Measurements from ENCODE around the gene GCNT1. TPM values are rescaled to one million over a fixed set of nuclear protein-coding genes. Genes with fewer than 3 reads are reported as not detected.

GCNT1 gene
- total and polyA plus RNA-seq, 7 donors, result 0.11 to 2.6 (median 1.1) TPM

DNA sequence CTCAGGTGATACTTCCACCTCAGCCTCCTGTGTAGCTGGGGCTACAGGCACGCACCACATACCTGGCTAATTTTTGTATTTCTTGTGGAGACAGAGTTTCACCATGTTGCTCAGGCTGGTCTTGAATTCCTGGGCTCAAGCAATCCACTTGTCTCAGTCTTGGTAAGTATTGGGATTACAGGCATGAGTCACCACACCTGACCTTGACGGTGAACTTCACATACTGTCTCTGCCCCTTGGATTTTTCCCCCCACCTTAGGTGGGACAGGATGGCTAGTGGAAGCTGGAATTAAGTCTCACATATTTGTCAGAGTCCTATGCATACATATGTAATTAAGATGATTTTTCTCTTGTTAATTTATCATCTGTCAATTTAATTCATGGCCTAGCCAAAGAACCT is 43.8 kb upstream of the GCNT1 start:
- Histone ChIP-seq H3K27ac (no peak overlapping the region), H3K4me1 (no peaks in the 10 kb centered on the region), H3K4me3 (no peak overlapping the region), H3K27me3 (ENCODE audit: insufficient read depth in 3 of 3, low read length in 2 of 3) (no peaks in the 10 kb centered on the region), H3K9me3 (peaks cover 5% of the 10 kb centered on the region), H3K36me3 (ENCODE audit: insufficient read depth in 1 of 2, low read depth in 1 of 2) (no peaks in the 10 kb centered on the region)
- TF ChIP-seq, protein P1, sequence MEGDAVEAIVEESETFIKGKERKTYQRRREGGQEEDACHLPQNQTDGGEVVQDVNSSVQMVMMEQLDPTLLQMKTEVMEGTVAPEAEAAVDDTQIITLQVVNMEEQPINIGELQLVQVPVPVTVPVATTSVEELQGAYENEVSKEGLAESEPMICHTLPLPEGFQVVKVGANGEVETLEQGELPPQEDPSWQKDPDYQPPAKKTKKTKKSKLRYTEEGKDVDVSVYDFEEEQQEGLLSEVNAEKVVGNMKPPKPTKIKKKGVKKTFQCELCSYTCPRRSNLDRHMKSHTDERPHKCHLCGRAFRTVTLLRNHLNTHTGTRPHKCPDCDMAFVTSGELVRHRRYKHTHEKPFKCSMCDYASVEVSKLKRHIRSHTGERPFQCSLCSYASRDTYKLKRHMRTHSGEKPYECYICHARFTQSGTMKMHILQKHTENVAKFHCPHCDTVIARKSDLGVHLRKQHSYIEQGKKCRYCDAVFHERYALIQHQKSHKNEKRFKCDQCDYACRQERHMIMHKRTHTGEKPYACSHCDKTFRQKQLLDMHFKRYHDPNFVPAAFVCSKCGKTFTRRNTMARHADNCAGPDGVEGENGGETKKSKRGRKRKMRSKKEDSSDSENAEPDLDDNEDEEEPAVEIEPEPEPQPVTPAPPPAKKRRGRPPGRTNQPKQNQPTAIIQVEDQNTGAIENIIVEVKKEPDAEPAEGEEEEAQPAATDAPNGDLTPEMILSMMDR (IDR thresholded peaks at IDR 0.05), result no peak
- no peak for ATAC-seq
- intact Hi-C loops (cut with DNase I), result no loop called here
- DNase-seq, result no peak
- WGBS, 3 donors, result 62 to 89% (median 73%) methylated on average over 2 of the region's 2 CpGs

GRCh38 chr9:76415731-76416130 is 43.3 kb upstream of the GCNT1 start:
- intact Hi-C loops (cut with DNase I), result no loop called here
- DNase-seq, result no peak
- Histone ChIP-seq H3K36me3 (ENCODE audit: insufficient read depth in 1 of 2, low read depth in 1 of 2) (no peaks in the 10 kb centered on the region), H3K9me3 (peaks cover 5% of the 10 kb centered on the region), H3K27me3 (ENCODE audit: insufficient read depth in 3 of 3, low read length in 2 of 3) (no peaks in the 10 kb centered on the region), H3K27ac (no peak overlapping the region), H3K4me3 (no peak overlapping the region), H3K4me1 (no peaks in the 10 kb centered on the region)
- TF ChIP-seq, protein P1 (IDR thresholded peaks at IDR 0.05), result no peak
- no peak for ATAC-seq

DNA sequence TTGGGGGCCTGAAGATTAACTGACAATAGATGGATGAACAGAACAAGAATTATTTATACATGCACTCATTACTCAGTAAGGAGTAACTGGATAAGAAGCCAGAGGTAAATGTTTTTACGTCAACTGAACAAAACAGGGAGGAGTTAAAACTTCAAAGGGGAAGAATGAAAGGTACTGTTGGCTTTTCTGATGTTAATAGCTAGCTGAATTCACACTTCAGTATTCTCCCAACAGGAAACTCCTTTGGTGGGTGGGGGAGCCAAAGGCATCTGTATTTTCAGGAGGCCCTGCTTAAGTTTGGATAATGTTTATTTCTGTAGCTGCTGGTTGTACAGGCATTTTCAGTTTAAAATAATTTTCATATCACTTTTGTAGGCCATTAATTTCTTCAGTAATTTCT is 41.6 kb upstream of the GCNT1 start:
- intact Hi-C loops (cut with DNase I), result no loop called here
- no peak overlapping the region for H3K4me3 ChIP-seq
- H3K4me1 ChIP-seq, result no peaks in the 10 kb centered on the region
- peaks cover 5% of the 10 kb centered on the region for H3K9me3 ChIP-seq
- TF ChIP-seq, protein P1 (IDR thresholded peaks at IDR 0.05), result no peak
- H3K27me3 ChIP-seq (ENCODE audit: insufficient read depth in 3 of 3, low read length in 2 of 3), result no peaks in the 10 kb centered on the region
- 0 to 47% (median 45%) methylated on average over 1 of the region's 1 CpG for WGBS, 3 donors
- DNase-seq (no peak), ATAC-seq (no peak)
- H3K27ac ChIP-seq, result no peak overlapping the region
- H3K36me3 ChIP-seq (ENCODE audit: insufficient read depth in 1 of 2, low read depth in 1 of 2), result no peaks in the 10 kb centered on the region

DNA sequence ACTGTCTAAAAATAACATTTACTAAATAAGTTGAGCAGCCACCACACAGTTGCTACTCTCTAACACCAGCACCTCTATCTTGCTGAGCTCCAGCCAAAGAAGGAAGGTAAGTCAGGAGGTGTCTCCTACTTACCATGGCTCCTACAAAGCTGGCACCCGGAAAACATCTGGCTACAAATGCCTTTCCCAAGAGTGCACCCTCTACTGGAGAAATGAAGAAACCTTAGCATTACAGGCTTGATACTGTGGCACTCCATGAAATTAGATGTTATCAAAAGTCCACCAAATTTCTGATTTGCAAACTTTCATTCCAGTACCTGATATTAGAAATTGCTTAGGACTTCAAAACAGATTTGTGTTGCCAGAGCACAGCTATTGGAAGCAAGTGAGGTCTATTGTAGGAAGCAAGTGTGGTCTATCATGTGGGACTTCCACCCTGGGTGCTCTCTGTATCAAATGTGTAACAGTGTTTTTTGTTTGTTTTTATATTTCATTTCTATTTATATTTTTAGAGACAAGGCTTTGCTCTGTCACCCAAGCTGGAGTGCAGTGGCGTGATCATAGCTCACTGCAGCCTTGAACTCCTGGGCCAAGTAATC is 39.1 kb upstream of the GCNT1 start:
- H3K4me3 ChIP-seq, result no peak overlapping the region
- peak in 1 of 4 donors; percentile 55 for ATAC-seq
- H3K27me3 ChIP-seq (ENCODE audit: insufficient read depth in 3 of 3, low read length in 2 of 3), result no peaks in the 10 kb centered on the region
- H3K9me3 ChIP-seq, result no peaks in the 10 kb centered on the region
- WGBS, 3 donors, result 73 to 82% (median 74%) methylated on average over 2 of the region's 2 CpGs
- intact Hi-C loops (cut with DNase I), result no loop called here
- no peak overlapping the region for H3K27ac ChIP-seq
- H3K4me1 ChIP-seq, result no peaks in the 10 kb centered on the region
- H3K36me3 ChIP-seq (ENCODE audit: insufficient read depth in 1 of 2, low read depth in 1 of 2), result no peaks in the 10 kb centered on the region
- TF ChIP-seq, protein P1 (IDR thresholded peaks at IDR 0.05), result peak; percentile 35
- DNase-seq, result no peak
